Stimulated activated CD4-positive, alpha-beta T cell treated with anti-CD3 and anti-CD28 coated beads, Interleukin-1b, Interleukin-23, amount 100 ng/mL, for 48 hours (primary cell): ENCODE data around the gene ARL2BP.
A peak's percentile ranks its signal among the peaks of the same experiment; 100 is the strongest.

Experiments used
- DNase-seq: peaks from one replicate; pipeline ENCODE4 v3.0.0-alpha.2; 2020

ARL2BP gene

DNA sequence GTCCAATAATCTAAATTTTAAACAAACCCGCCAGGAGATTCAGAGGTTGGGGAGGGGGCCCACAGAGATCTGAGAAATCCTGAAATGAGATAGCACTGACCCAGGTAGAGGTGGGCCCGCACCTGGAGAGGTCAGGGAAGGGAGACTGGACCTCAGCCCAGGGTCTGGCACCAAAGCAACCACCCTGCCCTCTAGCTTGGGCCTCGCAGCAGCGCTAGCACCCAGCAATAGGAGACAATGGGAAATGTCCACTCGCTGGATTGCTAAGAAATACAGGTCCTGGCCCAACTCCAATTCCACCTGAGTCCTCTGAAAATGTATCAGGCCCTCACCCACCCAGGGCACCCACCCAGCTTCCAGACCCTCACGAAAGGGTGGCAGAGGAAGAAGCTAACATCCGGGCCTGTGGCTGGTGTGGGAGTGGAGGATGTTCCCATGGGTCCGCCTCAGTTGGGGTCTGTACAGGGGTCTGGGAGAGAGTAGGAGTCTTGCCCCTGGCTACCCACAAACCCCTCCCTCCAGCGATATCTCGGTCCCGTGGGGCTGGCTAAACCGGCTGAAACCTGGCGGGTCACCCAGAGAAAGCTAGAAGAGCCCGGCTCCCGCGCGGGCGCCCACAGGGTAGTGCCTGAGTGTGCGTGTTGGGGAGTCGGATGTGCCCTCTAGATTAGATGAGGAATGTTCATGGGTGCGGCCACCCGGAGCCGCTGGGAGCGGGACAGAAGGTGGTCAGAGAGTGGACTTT, 38.3 kb downstream of the ARL2BP start:
- no peak for DNase-seq

DNA sequence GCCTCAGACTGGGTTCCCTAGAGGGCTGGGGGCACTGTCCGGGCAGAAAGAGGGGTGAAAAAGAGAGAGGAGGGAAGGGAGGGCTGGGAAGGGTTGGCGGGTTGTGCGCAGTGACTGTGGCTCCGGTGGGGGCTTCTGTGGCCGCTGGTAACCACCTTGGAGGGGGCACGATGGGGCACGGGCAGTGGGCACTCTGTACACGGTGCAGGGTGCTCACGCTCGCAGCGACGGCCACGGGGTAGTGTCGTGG, 38.8 kb downstream of the ARL2BP start:
- DNase-seq: no peak

DNA sequence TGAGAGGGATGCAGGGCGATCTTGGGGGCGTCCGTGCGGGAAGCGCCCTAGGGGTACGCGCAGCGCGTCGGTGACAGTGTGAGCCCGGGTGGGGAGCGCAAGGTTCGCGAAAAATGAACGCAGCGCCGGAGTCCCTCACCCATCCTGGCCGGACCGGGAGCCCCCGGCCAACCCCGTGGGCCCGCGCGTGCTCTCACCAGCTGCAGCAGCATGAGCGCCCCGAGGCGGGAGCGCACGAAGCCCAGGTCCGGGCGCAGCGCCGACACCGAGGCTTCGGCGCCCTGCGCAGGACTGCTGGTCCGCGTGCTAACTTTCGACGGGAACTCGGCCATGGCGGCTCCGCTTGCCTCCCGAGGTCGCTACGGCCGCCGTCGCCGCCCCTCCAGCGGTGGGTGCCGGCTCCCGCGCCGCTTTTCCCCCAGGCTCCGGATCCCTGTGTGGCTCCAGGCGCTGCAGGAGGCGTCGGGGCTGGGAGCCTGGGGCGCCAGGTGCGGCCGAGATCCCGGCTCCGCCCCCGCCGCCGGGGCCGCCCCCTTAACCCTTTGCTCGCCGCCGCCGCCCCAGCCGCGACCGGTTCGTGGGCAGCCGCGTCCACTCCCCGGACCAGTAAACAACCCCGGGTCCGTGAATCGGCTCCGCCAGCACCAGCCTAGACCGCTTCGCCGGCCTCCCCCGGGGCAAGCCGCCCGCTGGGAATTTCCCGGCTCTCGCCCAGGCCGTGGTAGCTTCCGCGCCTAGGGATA, 39.3 kb downstream of the ARL2BP start, which contains the start of gene PLLP:
PLLP (minus strand) TSS at position 464 of the 743 bp plus-strand sequence; CDS start at position 332, 132 bp downstream.
- DNase-seq: no peak

DNA sequence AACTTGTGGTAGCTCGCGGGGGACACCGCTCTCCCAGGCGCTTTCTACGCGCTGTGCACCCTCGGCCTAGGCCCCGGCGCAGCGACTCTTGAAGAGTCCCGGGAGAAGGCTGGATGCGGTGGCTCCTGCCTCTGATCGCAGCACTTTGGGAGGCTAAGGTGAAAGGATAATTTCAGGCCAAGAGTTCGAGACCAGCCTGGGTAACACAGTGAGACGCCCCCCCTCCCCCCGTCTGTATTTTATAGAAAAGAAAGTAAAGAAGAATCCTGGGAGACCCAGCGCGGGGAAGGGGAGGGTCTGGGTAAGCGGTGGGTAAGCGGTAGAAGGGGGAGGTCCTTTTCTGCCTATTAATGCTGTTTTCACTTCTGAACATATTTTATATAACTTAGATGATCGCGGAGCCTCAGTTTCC, 39.9 kb downstream of the ARL2BP start:
- no peak for DNase-seq

DNA sequence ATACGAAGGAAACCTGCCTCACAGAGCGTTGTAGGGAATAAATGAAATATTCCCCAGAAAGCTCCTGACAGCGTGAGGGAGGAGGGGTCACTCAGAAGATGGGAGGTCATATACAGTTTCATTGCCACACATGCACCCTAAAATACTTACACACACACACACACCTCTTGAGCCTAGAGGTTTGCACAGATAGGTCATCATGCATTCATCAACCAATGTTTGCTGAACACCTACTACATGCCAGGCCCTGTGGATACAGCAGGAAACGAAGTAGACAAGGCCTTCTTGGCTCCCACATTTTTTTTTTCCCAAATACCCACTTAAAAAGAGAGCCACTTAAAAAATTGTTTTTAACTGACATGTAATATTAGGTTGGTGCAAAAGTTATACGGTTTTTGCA, 40.3 kb downstream of the ARL2BP start:
- DNase-seq: no peak

DNA sequence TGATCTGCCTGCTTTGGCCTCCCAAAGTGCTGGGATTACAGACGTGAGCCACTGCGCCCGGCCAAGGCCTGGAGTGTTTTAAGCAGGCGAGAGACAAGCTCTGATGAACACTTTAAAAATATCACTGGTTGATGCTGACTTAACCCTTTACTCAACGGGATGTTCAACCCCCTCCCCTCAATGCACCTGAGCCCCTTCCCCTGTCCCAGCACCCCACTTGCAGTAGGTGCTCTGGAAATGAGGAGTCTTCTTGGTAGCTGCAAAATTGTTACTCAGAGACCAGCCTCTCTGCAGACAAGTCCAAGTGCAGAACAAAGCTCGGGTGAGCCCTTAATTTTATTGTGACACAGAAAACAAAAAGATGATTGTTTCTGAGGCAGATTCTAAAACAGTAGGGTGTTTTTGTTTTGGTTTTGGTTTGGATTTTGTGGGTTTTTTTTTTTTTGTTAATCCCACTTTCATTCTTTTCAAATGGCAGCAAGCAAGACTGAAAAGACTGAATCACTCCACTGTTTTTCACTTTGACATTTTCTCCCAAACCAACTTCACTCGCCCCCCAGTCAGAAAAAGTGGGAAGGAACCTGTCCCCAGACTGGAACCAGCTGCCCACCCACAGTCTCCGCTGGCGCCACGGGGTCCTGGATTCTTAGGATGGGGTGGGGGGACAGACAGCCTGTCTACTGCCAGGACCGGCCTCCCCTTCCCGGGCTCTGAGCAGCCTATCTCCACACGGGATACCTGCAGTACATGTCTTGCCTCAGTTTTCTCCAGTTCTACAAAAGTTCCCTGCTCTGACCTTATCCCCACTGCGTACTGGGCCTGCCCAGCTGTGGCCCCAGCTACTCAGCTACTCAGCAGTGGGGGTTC, 44.6 kb downstream of the ARL2BP start:
- no peak for DNase-seq

DNA sequence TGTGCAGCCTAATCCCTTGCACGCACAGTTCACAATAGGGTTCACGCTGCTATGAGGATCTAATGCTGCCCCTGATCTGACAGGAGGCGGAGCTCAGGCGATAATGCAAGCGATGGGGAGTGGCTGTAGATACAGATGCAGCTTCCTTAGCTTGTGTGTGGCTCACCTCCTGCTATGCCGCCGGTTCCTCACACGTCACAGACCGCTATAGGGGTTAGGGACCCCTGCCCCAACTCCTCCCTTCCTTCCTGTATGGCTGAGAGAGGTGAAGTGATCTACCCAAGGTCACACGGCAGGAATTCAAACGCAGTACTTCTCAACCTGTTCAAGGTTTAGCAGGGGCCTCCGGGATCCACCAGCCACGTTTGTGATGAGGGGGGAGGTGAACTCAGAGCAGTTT, 52.8 kb downstream of the ARL2BP start:
- DNase-seq: peak; percentile 19

DNA sequence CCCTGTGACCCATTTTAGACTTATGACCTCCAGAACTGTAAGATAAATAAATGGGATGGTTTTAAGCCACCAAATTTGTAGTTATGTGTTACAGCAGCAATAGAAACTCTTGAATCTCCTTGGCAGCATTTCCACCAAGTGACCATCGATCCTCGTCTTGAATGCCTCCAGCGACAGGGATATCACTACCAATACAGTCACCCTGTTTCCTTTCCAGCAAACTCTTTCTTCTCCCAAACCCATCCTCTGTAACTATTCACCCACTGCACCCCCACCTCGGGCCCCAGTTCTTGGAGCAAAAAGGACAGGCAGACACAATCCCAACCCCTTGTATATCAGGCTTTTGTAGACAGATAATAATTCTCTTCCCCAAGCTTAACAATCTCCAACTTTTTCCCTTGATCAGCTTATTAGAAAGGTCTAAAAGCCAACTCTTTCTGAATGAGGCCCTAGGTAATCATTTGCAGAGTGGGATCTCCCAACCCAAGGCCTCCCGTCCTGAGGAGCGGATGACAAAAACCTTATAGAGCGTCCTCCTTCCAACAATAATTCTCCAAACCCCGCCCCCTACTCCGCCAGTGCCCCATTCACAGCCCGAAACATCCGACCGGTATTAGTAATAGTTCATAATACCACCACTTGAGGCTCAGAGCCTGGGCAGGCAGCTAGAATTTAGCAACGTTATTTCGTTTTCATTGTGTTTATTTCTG, 54.1 kb downstream of the ARL2BP start:
- DNase-seq: no peak

DNA sequence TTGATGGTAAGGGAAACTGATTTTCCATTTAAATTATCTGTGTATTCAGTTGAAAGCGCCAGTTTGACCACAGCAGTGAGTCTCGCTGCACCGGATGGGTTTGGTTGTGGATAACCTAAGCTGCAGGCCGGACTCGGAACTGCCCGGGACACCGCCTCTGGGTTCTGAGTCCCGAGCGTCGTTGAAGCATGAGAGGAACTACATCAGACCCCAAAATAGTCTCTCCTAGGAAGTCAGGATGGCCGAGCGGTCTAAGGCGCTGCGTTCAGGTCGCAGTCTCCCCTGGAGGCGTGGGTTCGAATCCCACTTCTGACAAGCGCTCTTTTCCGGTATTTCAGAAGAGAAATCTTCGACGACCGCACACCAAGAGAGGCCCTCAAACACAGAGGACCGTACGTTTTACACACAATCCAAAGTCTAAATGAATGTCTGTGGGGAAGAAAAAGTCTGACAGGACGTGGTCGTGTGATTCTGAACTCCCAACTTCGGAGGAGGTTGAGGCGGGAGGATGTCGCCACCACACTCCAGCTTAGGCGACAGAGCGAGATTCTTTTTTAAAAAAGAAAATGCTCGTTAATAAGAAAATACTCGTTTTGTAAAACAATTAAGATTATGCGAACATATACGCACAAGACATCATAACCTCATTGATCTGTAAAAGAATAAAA, 54.8 kb downstream of the ARL2BP start:
- peak; percentile 88 for DNase-seq

DNA sequence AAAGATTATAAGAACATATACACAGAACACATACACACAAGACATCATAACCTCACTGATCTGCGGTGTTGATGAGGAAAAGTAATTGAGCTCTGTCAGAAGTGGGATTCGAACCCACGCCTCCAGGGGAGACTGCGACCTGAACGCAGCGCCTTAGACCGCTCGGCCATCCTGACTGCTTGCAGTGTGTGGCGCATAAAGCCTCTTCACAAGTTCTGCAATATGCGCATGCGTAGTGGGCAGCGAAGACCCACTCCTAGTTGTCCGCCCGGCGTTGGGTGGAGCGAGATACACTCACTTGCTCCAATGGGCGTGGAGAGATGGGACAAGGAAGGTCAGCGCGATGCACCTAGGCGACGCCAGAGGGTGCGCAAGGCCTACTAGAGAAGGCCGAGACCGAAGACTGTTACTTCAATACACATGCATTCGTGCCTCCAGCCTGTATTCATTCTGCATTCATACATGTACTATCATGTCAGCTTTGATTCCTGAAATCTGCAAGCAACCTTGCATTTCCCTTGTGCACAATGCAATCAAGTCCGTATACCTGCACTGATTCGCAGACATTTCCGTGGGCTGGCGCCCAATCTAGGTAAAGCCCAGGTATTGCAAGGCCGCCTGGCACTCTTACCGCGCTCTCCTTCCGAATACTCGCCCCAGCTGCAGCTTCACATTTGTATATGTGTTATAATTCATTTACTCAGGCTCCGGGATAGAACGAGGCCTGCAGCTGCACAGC, 55.5 kb downstream of the ARL2BP start:
- DNase-seq: peak; percentile 99

DNA sequence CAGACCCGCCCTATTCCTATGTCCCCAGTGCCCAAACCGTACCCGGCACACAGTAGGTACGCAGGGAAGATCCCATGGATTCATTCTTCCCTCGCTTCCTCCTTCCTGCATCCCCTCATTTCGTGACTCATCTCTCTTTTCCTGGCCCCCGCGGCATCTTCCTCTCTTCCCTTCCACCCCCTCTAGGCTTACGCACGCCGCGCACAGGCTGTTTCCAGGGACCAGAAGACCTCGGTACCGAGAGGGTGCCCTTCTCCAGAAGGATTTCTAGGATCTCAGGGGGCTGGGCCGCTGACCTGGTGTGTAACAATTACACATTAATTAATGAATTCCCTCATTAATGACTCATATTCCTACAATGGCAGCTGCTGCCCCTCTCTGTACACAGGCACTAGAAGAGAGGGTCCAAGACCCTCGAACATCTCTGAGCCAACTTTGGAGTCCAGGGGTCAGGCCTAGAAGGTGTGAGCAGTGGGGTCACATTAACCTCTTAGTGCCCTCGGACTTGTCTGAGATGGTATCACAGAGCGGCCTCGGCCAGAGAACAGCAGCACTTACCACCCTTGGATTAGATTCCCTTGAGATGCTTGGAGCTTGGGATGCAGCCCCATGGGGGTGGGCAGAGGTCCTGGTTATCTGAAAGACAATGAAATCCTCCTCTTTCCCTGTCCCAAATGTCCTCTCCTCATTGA, 56.2 kb downstream of the ARL2BP start:
- no peak for DNase-seq
